WERI-Rb-1 (cell line): ENCODE data around the gene MIOS.

Experiments
- DNase-seq: peaks from one replicate; pipeline ENCODE4 v3.0.0-alpha.2; 2020
- H3K27ac ChIP-seq: fragments of 250-450 bp; sonication (Bioruptor Pico); 2 replicates; pipeline ENCODE4 v1.5.1; 2020; ENCODE audit warnings: mild to moderate bottlenecking, moderate library complexity
- H3K27me3 ChIP-seq: fragments of 250-450 bp; sonication (Bioruptor Pico); 2 replicates; pipeline ENCODE4 v1.5.1; 2021; ENCODE audit warnings: mild to moderate bottlenecking, low read depth, moderate library complexity; ENCODE audit not compliant: insufficient read depth, severe bottlenecking
- H3K36me3 ChIP-seq: fragments of 250-450 bp; sonication (Bioruptor Pico); 2 replicates; pipeline ENCODE4 v1.5.1; 2020; ENCODE audit warnings: mild to moderate bottlenecking, moderate library complexity
- H3K4me3 ChIP-seq: 2 replicates; pipeline ENCODE4 v1.5.1; 2011; ENCODE audit warnings: low read depth, mild to moderate bottlenecking, control low read depth, low read length
- H3K9me3 ChIP-seq: fragments of 250-450 bp; sonication (Bioruptor Pico); 2 replicates; pipeline ENCODE4 v1.5.1; 2021; ENCODE audit warnings: mild to moderate bottlenecking, moderate library complexity; ENCODE audit not compliant: severe bottlenecking
- CTCF ChIP-seq: IDR thresholded peaks from 2 replicates; pipeline ENCODE4 v1.5.1; 2011; ENCODE audit warnings: low read depth, mild to moderate bottlenecking, control low read depth, inconsistent platforms, low read length

Gene MIOS

GRCh38 chr7:7548407-7548806, 18.3 kb upstream of the MIOS start:
- Histone ChIP-seq H3K27me3 (no peaks in the 10 kb centered on the region), H3K4me3 (no peak overlapping the region), H3K36me3 (no peaks in the 10 kb centered on the region), H3K9me3 (no peaks in the 10 kb centered on the region), H3K27ac (no peak overlapping the region)
- no peak for DNase-seq
- TF ChIP-seq CTCF = no peak

- no peak for DNase-seq
- no peak for TF ChIP-seq CTCF
- Histone ChIP-seq H3K36me3 (no peaks in the 10 kb centered on the region), H3K4me3 (no peak overlapping the region), H3K9me3 (no peaks in the 10 kb centered on the region), H3K27me3 (no peaks in the 10 kb centered on the region), H3K27ac (no peak overlapping the region)
Measured at GRCh38 chr7:7550663-7551062, 16.0 kb upstream of the MIOS start.

GRCh38 chr7:7552199-7552598, 14.5 kb upstream of the MIOS start:
- Histone ChIP-seq H3K27me3 (no peaks in the 10 kb centered on the region), H3K27ac (no peak overlapping the region)
- no peak for DNase-seq

GRCh38 chr7:7553386-7553785, 13.3 kb upstream of the MIOS start:
- Histone ChIP-seq H3K36me3 (no peaks in the 10 kb centered on the region), H3K9me3 (peaks cover under 1% of the 10 kb centered on the region), H3K27me3 (no peaks in the 10 kb centered on the region), H3K4me3 (no peak overlapping the region), H3K27ac (peak overlapping the region; percentile 86)
- DNase-seq = no peak
- TF ChIP-seq CTCF = no peak

More at GRCh38 chr7:7552199-7552598, 14.5 kb upstream of the MIOS start:
- H3K9me3 ChIP-seq = no peaks in the 10 kb centered on the region
- TF ChIP-seq CTCF = no peak
- H3K4me3 ChIP-seq = no peak overlapping the region
- no peaks in the 10 kb centered on the region for H3K36me3 ChIP-seq

- Histone ChIP-seq H3K36me3 (no peaks in the 10 kb centered on the region), H3K27ac (peak overlapping the region; percentile 86), H3K4me3 (peak overlapping the region; percentile 36), H3K9me3 (peaks cover 4% of the 10 kb centered on the region), H3K27me3 (no peaks in the 10 kb centered on the region)
- TF ChIP-seq CTCF = no peak
- DNase-seq = peak; percentile 91
Measured at GRCh38 chr7:7554021-7554432, 12.7 kb upstream of the MIOS start.
